Stimulated activated CD8-positive, alpha-beta memory T cell treated with anti-CD3 and anti-CD28 coated beads, Interleukin-2, amount 100 ng/mL, for 1 hour (primary cell): ENCODE data around the gene GLRX2.
"Not testable (repeated sequence)": the region's sequence is repeated elsewhere in the genome, so short reads cannot be mapped to it uniquely, and the experiment has no call there.

ENCODE experiments used
- DNase-seq, 2 donors: peaks; one replicate each; pipeline ENCODE4 v3.0.0-alpha.2; 2020; ENCODE audit warnings: low read depth in 2 of 2

The GLRX2 gene

GRCh38 chr1:193066606-193067005 is 38.6 kb downstream of the GLRX2 start:
- no peak for DNase-seq

DNA sequence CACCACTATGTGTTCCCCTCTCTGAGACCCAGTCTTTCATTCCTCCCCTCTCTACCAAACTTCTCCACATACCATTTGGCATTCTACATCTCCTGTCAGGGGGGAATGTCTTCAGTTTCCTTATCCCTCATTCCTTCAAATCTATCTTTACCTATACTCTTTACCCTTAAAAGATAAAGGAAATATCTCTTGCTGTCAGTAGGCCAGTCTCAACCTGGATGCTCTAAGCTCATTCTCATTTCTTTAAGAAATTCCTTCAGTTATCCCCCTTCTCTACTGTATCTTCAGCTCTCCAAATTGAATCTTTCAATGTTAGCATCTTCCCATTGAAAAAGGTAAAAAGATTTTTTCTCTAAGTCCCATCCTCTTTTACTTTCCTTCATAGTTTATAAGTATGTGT is 39.3 kb downstream of the GLRX2 start:
- no peak for DNase-seq

DNA sequence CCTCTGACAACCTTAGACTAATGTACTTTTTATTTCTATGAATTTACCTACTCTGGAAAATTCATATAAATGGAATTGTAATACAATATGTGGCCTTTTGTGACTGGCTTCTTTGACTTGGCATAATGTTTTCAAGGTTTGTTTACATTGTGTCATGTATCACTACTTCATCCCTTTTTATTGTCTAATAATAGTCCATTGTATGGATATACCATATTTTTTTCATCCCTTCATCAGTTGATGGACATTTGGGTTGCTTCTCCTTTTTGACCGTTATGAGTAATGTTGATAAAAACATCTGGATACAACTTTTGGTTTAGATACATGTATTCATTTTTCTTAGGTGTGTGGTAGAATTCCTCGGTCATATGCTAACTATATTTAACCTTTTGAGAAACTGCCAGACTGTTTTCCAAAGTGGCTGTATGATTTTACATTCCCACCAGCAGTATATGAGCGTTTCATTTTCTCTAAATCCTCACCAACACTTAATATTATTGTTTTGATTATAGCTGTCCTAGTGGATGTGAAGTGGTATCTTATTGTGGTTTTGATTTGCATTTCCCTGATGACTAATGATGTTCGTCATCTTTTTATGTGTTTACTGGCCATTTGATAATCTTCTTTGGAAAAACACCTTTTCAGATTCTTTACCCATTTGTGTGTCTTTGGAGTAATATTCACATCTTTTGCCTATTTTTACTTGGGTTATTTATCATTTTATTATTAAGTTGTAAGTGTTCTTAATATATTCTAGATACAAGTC is 42.3 kb downstream of the GLRX2 start:
- DNase-seq, result no peak

GRCh38 chr1:193060938-193061337 is 44.3 kb downstream of the GLRX2 start:
- no peak for DNase-seq

GRCh38 chr1:193060406-193060805 is 44.8 kb downstream of the GLRX2 start:
- no peak for DNase-seq

DNA sequence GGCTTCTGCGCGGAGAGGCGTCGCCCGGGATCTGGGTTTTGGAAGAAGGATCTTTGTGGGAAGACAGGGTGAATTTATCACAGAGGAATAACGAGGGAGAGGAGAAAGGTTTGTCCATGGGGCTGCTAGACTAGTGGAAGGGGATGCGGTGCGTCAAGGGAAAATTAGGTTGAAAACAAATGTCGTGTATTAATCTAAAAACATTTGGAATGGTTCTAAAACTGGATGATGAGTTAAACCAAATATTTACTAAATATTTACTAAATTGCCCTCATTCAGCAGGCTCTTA is 45.2 kb downstream of the GLRX2 start:
- DNase-seq, result no peak

DNA sequence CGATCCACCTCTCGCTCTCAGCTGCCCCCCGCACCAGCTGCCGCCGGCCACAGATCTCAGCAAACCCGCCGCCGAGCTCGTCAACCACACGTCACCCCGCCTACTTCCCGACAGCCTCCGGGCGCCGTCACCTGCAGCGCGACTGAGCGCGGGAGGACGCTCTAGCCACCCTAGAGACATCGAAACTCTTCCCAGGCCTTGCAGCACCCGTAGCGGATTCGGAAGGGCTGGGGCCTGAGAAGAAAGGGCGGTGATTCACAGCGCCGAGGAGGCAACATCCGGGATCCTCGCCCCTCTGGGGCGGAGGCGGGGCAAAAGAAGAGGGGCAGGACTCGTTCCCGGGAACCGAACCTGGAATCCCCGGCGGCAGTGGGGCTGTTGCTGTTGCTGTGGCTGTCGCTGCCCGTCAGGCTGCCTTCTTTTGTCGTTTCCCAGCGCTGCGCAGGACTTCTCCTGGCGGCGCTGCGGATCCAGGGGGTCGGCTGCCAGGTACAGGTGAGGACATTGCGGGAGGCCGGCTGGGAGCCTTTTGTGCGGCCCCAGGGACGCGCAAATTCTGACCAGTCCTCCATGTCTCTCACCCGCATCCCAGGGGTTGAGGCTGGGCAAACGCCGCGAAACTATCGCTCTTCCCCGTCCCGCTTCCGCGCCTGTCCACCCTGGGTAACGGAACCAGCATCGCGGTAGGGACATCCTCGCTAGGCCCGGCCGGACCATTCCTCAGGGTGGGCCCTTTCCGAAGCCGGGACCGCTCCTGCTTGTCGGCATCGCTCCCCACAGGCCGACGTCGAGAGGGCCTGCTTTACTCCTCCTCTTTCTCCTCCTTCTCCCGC is 45.7 kb downstream of the GLRX2 start, which contains the start of the genes RO60 and UCHL5:
RO60 (plus strand) TSS at position 331 of the 833 bp plus-strand sequence. CDS start 9,443 bp downstream, outside the sequence.
UCHL5 (minus strand) TSS at position 79 of the 833 bp plus-strand sequence. CDS start 100 bp downstream, outside the sequence.
- peak; percentile 84 to 86 for DNase-seq

DNA sequence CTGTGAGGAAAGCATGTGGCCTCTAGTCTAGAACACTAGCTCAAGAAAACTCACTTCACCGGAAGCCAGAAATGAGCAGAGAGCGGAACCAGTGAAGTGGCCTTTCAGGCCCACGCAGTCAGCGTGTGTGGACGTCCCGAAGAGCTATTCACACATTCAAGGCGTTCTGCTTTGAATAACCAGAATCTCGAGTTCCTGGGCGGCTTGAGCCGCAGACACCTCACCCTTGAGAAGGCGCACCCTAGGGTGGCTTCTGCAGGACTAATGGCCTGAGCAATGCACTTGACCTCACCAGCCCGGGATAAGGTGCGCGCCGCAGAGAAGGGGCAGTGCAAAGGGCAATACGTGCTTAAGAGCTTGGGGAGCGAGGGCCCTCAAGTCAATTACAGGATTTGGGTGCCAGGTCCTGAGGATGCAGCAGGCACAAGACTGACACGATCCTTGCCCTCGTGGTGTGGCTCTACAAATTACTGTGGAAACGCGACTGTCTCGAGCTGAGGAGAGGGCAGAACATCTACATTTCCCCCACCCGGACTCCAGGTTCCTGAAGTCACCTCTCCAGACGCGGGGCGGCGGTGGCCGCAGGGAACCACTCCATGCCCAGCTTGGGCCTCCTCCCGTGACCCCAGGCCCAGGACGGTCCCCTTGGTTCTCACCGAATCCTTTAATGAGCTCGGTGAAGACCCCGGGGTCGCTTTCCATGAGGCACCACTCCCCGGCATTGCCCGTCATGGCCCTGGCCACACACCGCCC is 46.5 kb downstream of the GLRX2 start:
- DNase-seq, result peak; percentile 27

GRCh38 chr1:193054169-193054675 is 51.0 kb downstream of the GLRX2 start:
- no peak for DNase-seq

DNA sequence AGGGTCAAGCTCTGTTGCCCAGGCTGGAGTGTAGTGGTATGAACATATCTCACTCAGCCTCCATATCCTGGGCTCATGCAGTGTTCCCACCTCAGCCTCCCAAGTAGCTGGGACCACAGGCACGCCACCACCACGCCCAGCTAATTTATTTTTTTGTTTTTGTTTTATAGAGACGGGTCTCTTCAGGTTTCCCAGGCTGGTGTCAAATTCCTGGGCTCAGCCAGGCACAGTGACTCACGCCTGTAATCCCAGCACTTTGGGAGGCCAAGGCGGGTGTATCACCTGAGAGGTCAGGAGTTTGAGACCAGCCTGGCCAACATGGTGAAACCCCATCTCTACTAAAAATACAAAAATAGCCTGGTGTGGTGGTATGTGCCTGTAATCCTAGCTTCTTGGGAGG is 56.3 kb downstream of the GLRX2 start:
- not testable (repeated sequence) for DNase-seq
